Measurements from ENCODE around the gene CFAP46.

The CFAP46 gene

GRCh38 chr10:132781556-132781955, 160.8 kb downstream of the CFAP46 start:
- Histone ChIP-seq H3K4ac (ENCODE audit: low read depth in 1 of 2, low read length in 2 of 2) (no peak overlapping the region), H3K27ac (ENCODE audit: low read length, poor library complexity, severe bottlenecking) (no peak overlapping the region), H2AFZ (ENCODE audit: low read depth, low read length) (no peak overlapping the region), H2BK5ac (ENCODE audit: low read depth, low read length, poor library complexity, severe bottlenecking) (no peak overlapping the region), H3K27me3 (ENCODE audit: control insufficient read depth in 1 of 2, insufficient read depth in 1 of 2, low read length in 2 of 2) (peaks cover 20 to 27% of the 10 kb centered on the region in 2 experiments), H3K9ac (ENCODE audit: low read length) (no peak overlapping the region), H2AK5ac (ENCODE audit: low read length, severe bottlenecking) (no peak overlapping the region), H3K36me3 (ENCODE audit: control insufficient read depth in 1 of 2, insufficient read depth in 2 of 2, low read depth in 1 of 2, low read length in 2 of 2) (peaks cover 16 to 52% of the 10 kb centered on the region in 2 experiments), H3K18ac (ENCODE audit: low read depth in 1 of 2, low read length in 2 of 2) (no peak overlapping the region), H2BK15ac (ENCODE audit: low read depth, poor library complexity, severe bottlenecking) (no peak overlapping the region), H3K14ac (ENCODE audit: low read length in 2 of 2) (no peak overlapping the region), H3K4me3 (ENCODE audit: insufficient read depth in 1 of 2, low read depth in 1 of 2, low read length in 2 of 2) (no peak overlapping the region), H4K91ac (ENCODE audit: low read length) (no peak overlapping the region), H2BK120ac (ENCODE audit: low read depth, low read length) (no peak overlapping the region), H3K23ac (ENCODE audit: low read length in 2 of 2) (no peak overlapping the region), H3K4me1 (ENCODE audit: control insufficient read depth, insufficient read depth, low read depth, low read length) (peaks cover 13% of the 10 kb centered on the region), H3K79me1 (replicated peaks; ENCODE audit: low read length, poor library complexity, severe bottlenecking) (no peaks in the 10 kb centered on the region), H2BK12ac (ENCODE audit: low read length in 2 of 2) (no peak overlapping the region), H3K4me2 (ENCODE audit: low read length, poor library complexity, severe bottlenecking) (no peak overlapping the region), H3K9me3 (ENCODE audit: control insufficient read depth, low read length) (no peaks in the 10 kb centered on the region), H4K8ac (ENCODE audit: low read length) (no peak overlapping the region)
- WGBS = 96% methylated on average over 20 of the region's 20 CpGs
- no peak for DNase-seq

- H3K79me1 ChIP-seq (replicated peaks; ENCODE audit: low read length, poor library complexity, severe bottlenecking) = peaks cover under 1% of the 10 kb centered on the region
- H3K9me3 ChIP-seq (ENCODE audit: control insufficient read depth, low read length) = no peaks in the 10 kb centered on the region
- H2AFZ ChIP-seq (ENCODE audit: low read depth, low read length) = no peak overlapping the region
- peaks cover 5% of the 10 kb centered on the region for H3K4me1 ChIP-seq (ENCODE audit: control insufficient read depth, insufficient read depth, low read depth, low read length)
- H3K14ac ChIP-seq (ENCODE audit: low read length in 2 of 2) = no peak overlapping the region
- H3K36me3 ChIP-seq (ENCODE audit: control insufficient read depth in 1 of 2, insufficient read depth in 2 of 2, low read depth in 1 of 2, low read length in 2 of 2) = peaks cover 16 to 61% of the 10 kb centered on the region in 2 experiments
- no peak overlapping the region for H4K91ac ChIP-seq (ENCODE audit: low read length)
- no peak overlapping the region for H3K27ac ChIP-seq (ENCODE audit: low read length, poor library complexity, severe bottlenecking)
- H3K27me3 ChIP-seq (ENCODE audit: control insufficient read depth in 1 of 2, insufficient read depth in 1 of 2, low read length in 2 of 2) = peaks cover 20 to 23% of the 10 kb centered on the region in 2 experiments
- H3K4me3 ChIP-seq (ENCODE audit: insufficient read depth in 1 of 2, low read depth in 1 of 2, low read length in 2 of 2) = no peak overlapping the region
- H3K4ac ChIP-seq (ENCODE audit: low read depth in 1 of 2, low read length in 2 of 2) = no peak overlapping the region
- WGBS = 92% methylated on average over 12 of the region's 12 CpGs
- no peak for DNase-seq
- H3K18ac ChIP-seq (ENCODE audit: low read depth in 1 of 2, low read length in 2 of 2) = no peak overlapping the region
- no peak overlapping the region for H2BK5ac ChIP-seq (ENCODE audit: low read depth, low read length, poor library complexity, severe bottlenecking)
- no peak overlapping the region for H4K8ac ChIP-seq (ENCODE audit: low read length)
- H2BK12ac ChIP-seq (ENCODE audit: low read length in 2 of 2) = no peak overlapping the region
- no peak overlapping the region for H3K9ac ChIP-seq (ENCODE audit: low read length)
- no peak overlapping the region for H2AK5ac ChIP-seq (ENCODE audit: low read length, severe bottlenecking)
- no peak overlapping the region for H3K23ac ChIP-seq (ENCODE audit: low read length in 2 of 2)
- no peak overlapping the region for H2BK120ac ChIP-seq (ENCODE audit: low read depth, low read length)
- H2BK15ac ChIP-seq (ENCODE audit: low read depth, poor library complexity, severe bottlenecking) = no peak overlapping the region
- no peak overlapping the region for H3K4me2 ChIP-seq (ENCODE audit: low read length, poor library complexity, severe bottlenecking)
Measured at GRCh38 chr10:132780356-132780755, 162.0 kb downstream of the CFAP46 start.

GRCh38 chr10:132779549-132780294, 162.6 kb downstream of the CFAP46 start:
- no peak overlapping the region for H2BK120ac ChIP-seq (ENCODE audit: low read depth, low read length)

GRCh38 chr10:132777441-132777840, 164.9 kb downstream of the CFAP46 start:
- no peak overlapping the region for H2BK5ac ChIP-seq (ENCODE audit: low read depth, low read length, poor library complexity, severe bottlenecking)
- no peak overlapping the region for H3K4me2 ChIP-seq (ENCODE audit: low read length, poor library complexity, severe bottlenecking)
- no peaks in the 10 kb centered on the region for H3K27me3 ChIP-seq (ENCODE audit: control insufficient read depth in 1 of 2, insufficient read depth in 1 of 2, low read length in 2 of 2)
- H2BK12ac ChIP-seq (ENCODE audit: low read length in 2 of 2) = no peak overlapping the region
- no peak overlapping the region for H4K8ac ChIP-seq (ENCODE audit: low read length)
- peaks cover 12 to 61% of the 10 kb centered on the region in 2 experiments for H3K36me3 ChIP-seq (ENCODE audit: control insufficient read depth in 1 of 2, insufficient read depth in 2 of 2, low read depth in 1 of 2, low read length in 2 of 2)
- H2AK5ac ChIP-seq (ENCODE audit: low read length, severe bottlenecking) = no peak overlapping the region
- no peak overlapping the region for H4K91ac ChIP-seq (ENCODE audit: low read length)
- no peak overlapping the region for H3K9ac ChIP-seq (ENCODE audit: low read length)
- H3K18ac ChIP-seq (ENCODE audit: low read depth in 1 of 2, low read length in 2 of 2) = no peak overlapping the region
- WGBS = 97% methylated on average over 14 of the region's 14 CpGs
- no peak overlapping the region for H3K27ac ChIP-seq (ENCODE audit: low read length, poor library complexity, severe bottlenecking)
- H3K4ac ChIP-seq (ENCODE audit: low read depth in 1 of 2, low read length in 2 of 2) = no peak overlapping the region
- H2AFZ ChIP-seq (ENCODE audit: low read depth, low read length) = no peak overlapping the region
- H3K23ac ChIP-seq (ENCODE audit: low read length in 2 of 2) = no peak overlapping the region
- no peak overlapping the region for H2BK120ac ChIP-seq (ENCODE audit: low read depth, low read length)
- peaks cover 2% of the 10 kb centered on the region for H3K4me1 ChIP-seq (ENCODE audit: control insufficient read depth, insufficient read depth, low read depth, low read length)
- H3K79me1 ChIP-seq (replicated peaks; ENCODE audit: low read length, poor library complexity, severe bottlenecking) = peaks cover 2% of the 10 kb centered on the region
- no peaks in the 10 kb centered on the region for H3K9me3 ChIP-seq (ENCODE audit: control insufficient read depth, low read length)
- H3K14ac ChIP-seq (ENCODE audit: low read length in 2 of 2) = no peak overlapping the region
- H3K4me3 ChIP-seq (ENCODE audit: insufficient read depth in 1 of 2, low read depth in 1 of 2, low read length in 2 of 2) = no peak overlapping the region
- no peak overlapping the region for H2BK15ac ChIP-seq (ENCODE audit: low read depth, poor library complexity, severe bottlenecking)
- DNase-seq = no peak

More at GRCh38 chr10:132779549-132780294, 162.6 kb downstream of the CFAP46 start:
- peaks cover 2% of the 10 kb centered on the region for H3K79me1 ChIP-seq (replicated peaks; ENCODE audit: low read length, poor library complexity, severe bottlenecking)
- no peak overlapping the region for H4K91ac ChIP-seq (ENCODE audit: low read length)
- H2AK5ac ChIP-seq (ENCODE audit: low read length, severe bottlenecking) = no peak overlapping the region
- no peak overlapping the region for H2BK12ac ChIP-seq (ENCODE audit: low read length in 2 of 2)
- H3K4me2 ChIP-seq (ENCODE audit: low read length, poor library complexity, severe bottlenecking) = no peak overlapping the region
- H2BK5ac ChIP-seq (ENCODE audit: low read depth, low read length, poor library complexity, severe bottlenecking) = no peak overlapping the region
- no peaks in the 10 kb centered on the region for H3K9me3 ChIP-seq (ENCODE audit: control insufficient read depth, low read length)
- no peak overlapping the region for H3K27ac ChIP-seq (ENCODE audit: low read length, poor library complexity, severe bottlenecking)
- H3K36me3 ChIP-seq (ENCODE audit: control insufficient read depth in 1 of 2, insufficient read depth in 2 of 2, low read depth in 1 of 2, low read length in 2 of 2) = peaks cover 16 to 61% of the 10 kb centered on the region in 2 experiments
- no peak overlapping the region for H3K9ac ChIP-seq (ENCODE audit: low read length)
- no peak overlapping the region for H4K8ac ChIP-seq (ENCODE audit: low read length)
- WGBS = 95% methylated on average over 41 of the region's 41 CpGs
- no peak overlapping the region for H3K14ac ChIP-seq (ENCODE audit: low read length in 2 of 2)
- H2AFZ ChIP-seq (ENCODE audit: low read depth, low read length) = no peak overlapping the region
- DNase-seq = no peak
- H2BK15ac ChIP-seq (ENCODE audit: low read depth, poor library complexity, severe bottlenecking) = no peak overlapping the region
- H3K18ac ChIP-seq (ENCODE audit: low read depth in 1 of 2, low read length in 2 of 2) = no peak overlapping the region
- H3K23ac ChIP-seq (ENCODE audit: low read length in 2 of 2) = no peak overlapping the region
- peaks cover 2% of the 10 kb centered on the region for H3K4me1 ChIP-seq (ENCODE audit: control insufficient read depth, insufficient read depth, low read depth, low read length)
- H3K27me3 ChIP-seq (ENCODE audit: control insufficient read depth in 1 of 2, insufficient read depth in 1 of 2, low read length in 2 of 2) = peaks cover 16 to 18% of the 10 kb centered on the region in 2 experiments
- no peak overlapping the region for H3K4ac ChIP-seq (ENCODE audit: low read depth in 1 of 2, low read length in 2 of 2)
- H3K4me3 ChIP-seq (ENCODE audit: insufficient read depth in 1 of 2, low read depth in 1 of 2, low read length in 2 of 2) = no peak overlapping the region

All from mesenchymal stem cell (in vitro differentiated cells and primary cell).